ENCODE measurements around the gene MPHOSPH9. TPM values are rescaled to one million over a fixed set of nuclear protein-coding genes. Genes with fewer than 3 reads are reported as not detected.

The MPHOSPH9 gene
- total and polyA plus RNA-seq, 2 of the 13 experiments (the other 11 are each of a cell fraction or from before 2014, with no cell fraction given): 20.3 to 63.4 TPM

DNA sequence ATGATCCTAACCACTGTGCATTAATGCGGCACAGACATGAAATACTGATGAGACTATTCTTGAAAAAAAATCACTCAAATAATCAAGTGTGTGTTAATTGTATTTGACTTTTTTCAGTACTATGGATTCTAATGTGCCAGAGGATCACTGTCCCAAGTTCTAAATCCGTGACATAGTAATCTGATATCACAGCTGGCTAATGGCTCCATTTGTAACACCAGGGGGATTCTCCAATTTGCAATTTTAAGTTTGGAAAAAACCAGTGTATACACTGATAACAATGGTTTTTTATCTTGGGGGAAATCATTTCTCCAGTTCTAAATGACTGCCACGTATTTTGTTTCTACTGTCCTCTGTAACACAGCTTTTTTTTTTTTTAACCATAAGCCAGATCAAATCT, 33.0 kb downstream of the MPHOSPH9 start:
- ATAC-seq (no peak), FAIRE-seq (no peak), DNase-seq (ENCODE audit: low spot score) (no peak)
- no TSS peak for BruUV-seq (replicated peaks)
- no peaks in the 10 kb centered on the region for H4K20me1 ChIP-seq (ENCODE audit: insufficient read depth, low read length)
- no peaks in the 10 kb centered on the region for H3K9me3 ChIP-seq (ENCODE audit: low read length)
- no peaks in the 10 kb centered on the region for H3K79me2 ChIP-seq (ENCODE audit: insufficient read depth, low read length)
- in situ Hi-C loops (cut with HindIII; ENCODE audit: extremely low pct_ligation_motif_present, low pct_unique_long_range_greater_than_20kb): no loop called here
- 100% methylated on average over 3 of the region's 3 CpGs for WGBS (ENCODE audit: low lambda C conversion rate)
- no peaks in the 10 kb centered on the region; a peak in 1 of 5 replicates for H3K27me3 ChIP-seq (ENCODE audit: control insufficient read depth in 1 of 2, insufficient read depth in 2 of 2, low read length in 2 of 2)
- TF ChIP-seq SOX6 (IDR thresholded peaks at IDR 0.05) (no peak), SOX6 (CRISPR knock-in tag; IDR thresholded peaks at IDR 0.05) (no peak), ZNF143 (CRISPR knock-in tag; IDR thresholded peaks at IDR 0.05) (no peak), HHEX (CRISPR knock-in tag; IDR thresholded peaks at IDR 0.05) (no peak), NFIC (IDR thresholded peaks at IDR 0.05; ENCODE audit: low read length) (no peak), NFE2 (CRISPR knock-in tag; IDR thresholded peaks at IDR 0.05) (no peak), IRX3 (CRISPR knock-in tag; IDR thresholded peaks at IDR 0.05; ENCODE audit: borderline replicate concordance, low read depth) (no peak)
- TF ChIP-seq, protein P1, sequence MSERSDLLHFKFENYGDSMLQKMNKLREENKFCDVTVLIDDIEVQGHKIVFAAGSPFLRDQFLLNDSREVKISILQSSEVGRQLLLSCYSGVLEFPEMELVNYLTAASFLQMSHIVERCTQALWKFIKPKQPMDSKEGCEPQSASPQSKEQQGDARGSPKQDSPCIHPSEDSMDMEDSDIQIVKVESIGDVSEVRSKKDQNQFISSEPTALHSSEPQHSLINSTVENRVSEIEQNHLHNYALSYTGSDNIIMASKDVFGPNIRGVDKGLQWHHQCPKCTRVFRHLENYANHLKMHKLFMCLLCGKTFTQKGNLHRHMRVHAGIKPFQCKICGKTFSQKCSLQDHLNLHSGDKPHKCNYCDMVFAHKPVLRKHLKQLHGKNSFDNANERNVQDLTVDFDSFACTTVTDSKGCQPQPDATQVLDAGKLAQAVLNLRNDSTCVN (CRISPR knock-in tag; IDR thresholded peaks at IDR 0.05; ENCODE audit: borderline replicate concordance): no peak
- TF ChIP-seq, protein P2, sequence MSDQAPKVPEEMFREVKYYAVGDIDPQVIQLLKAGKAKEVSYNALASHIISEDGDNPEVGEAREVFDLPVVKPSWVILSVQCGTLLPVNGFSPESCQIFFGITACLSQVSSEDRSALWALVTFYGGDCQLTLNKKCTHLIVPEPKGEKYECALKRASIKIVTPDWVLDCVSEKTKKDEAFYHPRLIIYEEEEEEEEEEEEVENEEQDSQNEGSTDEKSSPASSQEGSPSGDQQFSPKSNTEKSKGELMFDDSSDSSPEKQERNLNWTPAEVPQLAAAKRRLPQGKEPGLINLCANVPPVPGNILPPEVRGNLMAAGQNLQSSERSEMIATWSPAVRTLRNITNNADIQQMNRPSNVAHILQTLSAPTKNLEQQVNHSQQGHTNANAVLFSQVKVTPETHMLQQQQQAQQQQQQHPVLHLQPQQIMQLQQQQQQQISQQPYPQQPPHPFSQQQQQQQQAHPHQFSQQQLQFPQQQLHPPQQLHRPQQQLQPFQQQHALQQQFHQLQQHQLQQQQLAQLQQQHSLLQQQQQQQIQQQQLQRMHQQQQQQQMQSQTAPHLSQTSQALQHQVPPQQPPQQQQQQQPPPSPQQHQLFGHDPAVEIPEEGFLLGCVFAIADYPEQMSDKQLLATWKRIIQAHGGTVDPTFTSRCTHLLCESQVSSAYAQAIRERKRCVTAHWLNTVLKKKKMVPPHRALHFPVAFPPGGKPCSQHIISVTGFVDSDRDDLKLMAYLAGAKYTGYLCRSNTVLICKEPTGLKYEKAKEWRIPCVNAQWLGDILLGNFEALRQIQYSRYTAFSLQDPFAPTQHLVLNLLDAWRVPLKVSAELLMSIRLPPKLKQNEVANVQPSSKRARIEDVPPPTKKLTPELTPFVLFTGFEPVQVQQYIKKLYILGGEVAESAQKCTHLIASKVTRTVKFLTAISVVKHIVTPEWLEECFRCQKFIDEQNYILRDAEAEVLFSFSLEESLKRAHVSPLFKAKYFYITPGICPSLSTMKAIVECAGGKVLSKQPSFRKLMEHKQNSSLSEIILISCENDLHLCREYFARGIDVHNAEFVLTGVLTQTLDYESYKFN (CRISPR knock-in tag; conservative IDR thresholded peaks at IDR 0.05): no peak
- CTCF ChIA-PET (ENCODE audit: low intra/inter-chr PET ratio, low total read pairs): no interaction called here
- peaks cover 7 to 57% of the 10 kb centered on the region in 2 experiments for H3K36me3 ChIP-seq (replicated peaks in 1 of 2; ENCODE audit: control insufficient read depth in 1 of 2, insufficient read depth in 2 of 2, low read length in 2 of 2)
- intact Hi-C loops (cut with micrococcal nuclease; ENCODE audit: unreplicated experiment): no loop called here
- no peaks in the 10 kb centered on the region for H3K4me1 ChIP-seq (ENCODE audit: insufficient read depth, low read length)
- H3K4me3 ChIP-seq (replicated peaks in 1 of 3; ENCODE audit: insufficient read depth in 1 of 3, low read depth in 2 of 3, low read length in 3 of 3): no peak overlapping the region
- no peak overlapping the region for H3K27ac ChIP-seq (ENCODE audit: extremely low read length, insufficient read depth, low read length)
- POLR2A ChIA-PET: no interaction called here
- no peak overlapping the region for H3K9ac ChIP-seq (ENCODE audit: insufficient read depth, low read depth, low read length)
- H3K4me2 ChIP-seq (ENCODE audit: low read depth, low read length): no peak overlapping the region
- H2AFZ ChIP-seq (ENCODE audit: low read length): no peak overlapping the region
